HG02973 (cell line): ENCODE data around the gene TEKT4.
"Not testable (repeated sequence)": the region's sequence is repeated elsewhere in the genome, so short reads cannot be mapped to it uniquely, and the experiment has no call there.

Source experiments
- ATAC-seq: cut with Tn5 transposase; IDR thresholded peaks from one replicate; pipeline ENCODE4 v1.9.1; 2021; ENCODE audit warnings: moderate library complexity; ENCODE audit not compliant: unreplicated experiment

TEKT4 gene, protein sequence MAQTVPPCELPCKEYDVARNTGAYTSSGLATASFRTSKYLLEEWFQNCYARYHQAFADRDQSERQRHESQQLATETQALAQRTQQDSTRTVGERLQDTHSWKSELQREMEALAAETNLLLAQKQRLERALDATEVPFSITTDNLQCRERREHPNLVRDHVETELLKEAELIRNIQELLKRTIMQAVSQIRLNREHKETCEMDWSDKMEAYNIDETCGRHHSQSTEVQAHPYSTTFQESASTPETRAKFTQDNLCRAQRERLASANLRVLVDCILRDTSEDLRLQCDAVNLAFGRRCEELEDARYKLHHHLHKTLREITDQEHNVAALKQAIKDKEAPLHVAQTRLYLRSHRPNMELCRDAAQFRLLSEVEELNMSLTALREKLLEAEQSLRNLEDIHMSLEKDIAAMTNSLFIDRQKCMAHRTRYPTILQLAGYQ

GRCh38 chr2:94871226-94872087 is at the start of gene TEKT4:
TEKT4 (plus strand) TSS chr2:94871430; CDS start chr2:94871580, 150 bp downstream.
- ATAC-seq, result no peak

DNA sequence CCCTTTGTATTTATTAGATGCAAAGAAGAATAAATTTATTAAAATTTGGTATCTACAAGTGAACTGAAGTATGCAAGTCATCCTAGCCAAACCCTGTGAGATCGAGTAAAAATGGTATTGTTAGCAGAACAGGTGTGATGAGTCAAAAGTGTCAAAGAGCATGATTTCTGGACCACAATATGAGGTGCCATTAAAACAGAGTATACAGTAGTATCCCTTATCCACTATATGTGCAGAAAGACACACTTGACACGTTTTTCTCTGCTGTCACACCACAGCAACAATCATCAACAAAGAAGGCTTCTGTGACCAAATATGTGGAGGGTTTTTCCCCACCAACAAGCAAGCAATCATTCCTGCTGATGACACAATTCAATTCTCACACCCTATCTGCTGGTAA is 32.0 kb upstream of the TEKT4 start:
- ATAC-seq, result not testable (repeated sequence)

- ATAC-seq, result not testable (repeated sequence)
These were observed 14.4 kb upstream of the TEKT4 start for GRCh38 chr2:94856856-94857255.

DNA sequence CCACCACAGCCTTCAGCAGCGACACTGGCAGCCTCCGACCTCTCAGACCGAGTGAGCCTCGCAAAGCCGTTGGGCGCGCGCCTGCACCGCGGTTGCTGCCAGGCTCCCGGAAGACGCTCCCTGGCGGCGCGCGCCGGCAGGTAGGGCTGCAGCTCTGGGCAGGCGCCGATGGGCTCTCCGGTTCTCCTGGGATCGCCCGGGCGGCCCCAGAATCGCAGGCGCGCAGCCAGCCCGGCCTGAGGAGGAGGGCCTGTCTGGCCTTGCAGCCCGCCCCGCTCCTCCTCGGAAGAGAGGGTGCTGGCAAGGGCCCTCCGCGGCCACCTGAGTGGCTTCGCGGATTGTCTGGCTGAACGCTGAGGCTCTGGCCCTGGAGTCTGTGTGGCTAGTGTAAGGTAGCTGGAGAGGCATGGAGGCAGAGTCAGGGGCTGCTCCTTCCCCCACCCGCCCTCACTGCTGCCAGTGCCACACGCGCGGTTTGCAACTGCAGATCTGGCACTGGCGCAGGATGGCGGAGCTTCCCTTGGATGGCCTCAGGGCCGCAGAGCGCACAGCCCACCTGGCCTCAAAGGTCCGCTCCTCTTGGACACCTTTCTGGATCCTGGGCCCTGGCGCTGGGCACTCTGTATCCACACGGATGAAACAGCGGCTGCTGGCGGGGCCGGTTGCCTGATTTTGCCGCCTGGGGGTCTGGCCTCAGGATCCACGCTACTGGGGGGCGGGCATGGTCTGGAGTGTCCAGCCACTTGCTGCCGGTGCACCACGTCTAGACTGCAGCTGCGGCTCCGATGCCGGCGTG is 13.7 kb upstream of the TEKT4 start:
- ATAC-seq, result not testable (repeated sequence)

GRCh38 chr2:94858163-94858888 is 12.9 kb upstream of the TEKT4 start:
- not testable (repeated sequence) for ATAC-seq

GRCh38 chr2:94861308-94862152 is 9.7 kb upstream of the TEKT4 start:
- ATAC-seq, result no peak

GRCh38 chr2:94862903-94863302 is 8.3 kb upstream of the TEKT4 start:
- not testable (repeated sequence) for ATAC-seq

DNA sequence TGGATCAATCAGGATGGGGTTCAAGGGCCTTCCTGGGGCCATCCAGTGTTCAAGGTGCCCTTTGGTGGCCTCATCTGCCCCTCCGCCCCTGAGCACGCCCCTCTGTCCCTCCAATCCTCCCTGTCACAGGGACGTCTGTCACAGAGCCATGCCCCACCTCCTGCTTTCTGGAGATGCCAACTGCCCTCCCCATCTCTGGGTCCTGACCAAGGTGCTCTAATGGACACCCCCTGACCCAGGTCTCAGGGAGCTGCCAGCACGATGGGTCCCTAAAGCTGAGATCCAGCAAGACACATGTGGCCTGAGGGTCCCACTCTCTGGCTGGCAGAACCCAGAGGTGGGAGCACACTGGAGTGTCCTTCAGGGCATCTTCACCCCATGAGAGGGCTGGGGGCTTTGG is 2.1 kb upstream of the TEKT4 start:
- ATAC-seq, result no peak

DNA sequence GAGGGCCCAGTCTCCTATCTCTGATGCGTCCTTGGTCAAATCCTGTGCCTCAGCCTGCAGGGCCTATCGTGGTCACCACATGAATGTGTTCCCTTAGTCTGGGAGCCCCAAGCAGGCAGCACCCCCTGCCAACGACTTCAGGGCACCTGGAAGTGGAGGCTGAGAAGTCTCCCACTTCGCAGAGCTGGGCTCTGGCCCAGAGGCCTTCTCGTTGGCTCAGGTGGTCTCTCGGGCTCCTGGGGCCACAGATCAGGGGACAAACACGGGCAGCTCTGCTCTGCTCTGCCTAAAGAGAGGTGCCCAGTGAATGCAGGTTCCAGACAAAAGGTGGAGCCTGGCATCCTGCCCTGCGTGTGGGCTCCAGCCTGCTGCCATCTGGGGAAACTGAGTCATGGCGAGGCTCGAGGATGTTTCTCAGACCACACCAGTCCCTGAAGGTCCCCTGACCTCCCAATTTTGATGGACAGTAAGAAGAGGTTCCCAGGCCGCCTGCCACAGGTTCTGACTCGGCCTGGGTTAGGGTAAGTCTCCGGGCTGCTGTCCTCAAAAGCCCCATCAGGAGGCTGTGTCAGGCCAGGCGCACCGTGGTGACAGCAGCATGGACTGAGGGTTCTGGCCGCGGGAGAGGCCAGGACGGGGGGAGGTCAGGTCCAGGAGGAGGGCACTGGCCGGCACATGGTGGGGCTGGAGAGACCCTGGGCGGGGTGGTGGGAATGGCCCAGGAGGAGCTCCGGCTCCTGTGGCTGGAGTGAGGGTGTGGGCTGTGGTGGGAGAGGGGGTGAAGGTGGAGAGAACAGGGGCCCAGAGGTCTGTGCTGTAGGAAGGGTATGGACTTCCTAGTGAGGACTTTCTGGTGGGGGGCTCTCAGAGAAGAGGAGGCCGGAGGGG is 1.4 kb upstream of the TEKT4 start:
- ATAC-seq, result no peak

GRCh38 chr2:94870440-94871225 is 597 bp upstream of the TEKT4 start:
- no peak for ATAC-seq

GRCh38 chr2:94872088-94872618 is 923 bp downstream of the TEKT4 start:
- ATAC-seq, result no peak

- no peak for ATAC-seq
These were observed 1.6 kb downstream of the TEKT4 start for GRCh38 chr2:94872676-94873361.

DNA sequence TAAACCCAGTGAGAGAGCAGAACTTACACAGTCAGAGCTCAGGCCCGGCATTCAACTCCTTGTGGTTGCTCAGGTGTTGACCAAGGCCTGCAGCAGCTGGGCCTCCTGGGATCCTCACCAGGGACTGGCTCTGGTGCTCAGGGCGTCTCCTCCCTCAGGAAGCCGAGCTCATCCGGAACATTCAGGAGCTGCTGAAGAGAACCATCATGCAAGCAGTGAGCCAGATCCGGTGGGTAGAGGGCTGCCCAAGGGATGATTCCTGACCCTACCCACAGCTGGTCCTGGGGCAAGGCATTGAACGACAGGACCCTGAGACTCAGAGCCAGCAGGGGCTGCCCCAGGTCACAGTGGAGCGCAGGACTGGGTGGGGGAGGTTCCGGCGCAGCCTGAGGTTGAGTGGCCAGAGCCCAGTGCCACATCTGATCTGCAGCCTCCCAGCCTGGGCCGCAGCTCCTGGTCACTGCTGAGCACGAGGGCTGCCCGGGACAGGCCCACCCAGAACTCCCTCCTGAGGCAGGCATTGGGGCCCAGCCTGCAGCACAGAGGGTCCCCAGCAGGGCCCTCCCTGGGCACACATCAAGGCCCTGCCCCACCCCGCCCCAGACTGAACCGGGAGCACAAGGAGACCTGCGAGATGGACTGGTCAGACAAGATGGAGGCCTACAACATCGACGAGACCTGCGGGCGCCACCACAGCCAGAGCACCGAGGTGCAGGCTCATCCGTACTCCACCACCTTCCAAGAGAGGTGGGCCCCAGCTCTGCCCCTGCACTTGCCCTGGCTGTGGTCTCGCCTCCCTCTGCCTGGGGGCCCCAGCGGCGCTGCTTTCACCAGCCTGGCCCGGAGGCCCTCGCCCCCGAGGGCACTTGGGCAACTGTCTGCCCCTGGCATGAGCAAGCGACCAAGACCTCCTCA is 2.4 kb downstream of the TEKT4 start:
- no peak for ATAC-seq

GRCh38 chr2:94874277-94874997 is 3.2 kb downstream of the TEKT4 start:
- peak; percentile 85 for ATAC-seq
